HG03159 (cell line): ENCODE results near the gene CRTC1.

Experiments
- ATAC-seq: cut with Tn5 transposase; IDR thresholded peaks from one replicate; pipeline ENCODE4 v1.9.1; 2021; ENCODE audit warnings: mild to moderate bottlenecking, moderate library complexity; ENCODE audit not compliant: unreplicated experiment

Gene CRTC1, protein sequence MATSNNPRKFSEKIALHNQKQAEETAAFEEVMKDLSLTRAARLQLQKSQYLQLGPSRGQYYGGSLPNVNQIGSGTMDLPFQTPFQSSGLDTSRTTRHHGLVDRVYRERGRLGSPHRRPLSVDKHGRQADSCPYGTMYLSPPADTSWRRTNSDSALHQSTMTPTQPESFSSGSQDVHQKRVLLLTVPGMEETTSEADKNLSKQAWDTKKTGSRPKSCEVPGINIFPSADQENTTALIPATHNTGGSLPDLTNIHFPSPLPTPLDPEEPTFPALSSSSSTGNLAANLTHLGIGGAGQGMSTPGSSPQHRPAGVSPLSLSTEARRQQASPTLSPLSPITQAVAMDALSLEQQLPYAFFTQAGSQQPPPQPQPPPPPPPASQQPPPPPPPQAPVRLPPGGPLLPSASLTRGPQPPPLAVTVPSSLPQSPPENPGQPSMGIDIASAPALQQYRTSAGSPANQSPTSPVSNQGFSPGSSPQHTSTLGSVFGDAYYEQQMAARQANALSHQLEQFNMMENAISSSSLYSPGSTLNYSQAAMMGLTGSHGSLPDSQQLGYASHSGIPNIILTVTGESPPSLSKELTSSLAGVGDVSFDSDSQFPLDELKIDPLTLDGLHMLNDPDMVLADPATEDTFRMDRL

DNA sequence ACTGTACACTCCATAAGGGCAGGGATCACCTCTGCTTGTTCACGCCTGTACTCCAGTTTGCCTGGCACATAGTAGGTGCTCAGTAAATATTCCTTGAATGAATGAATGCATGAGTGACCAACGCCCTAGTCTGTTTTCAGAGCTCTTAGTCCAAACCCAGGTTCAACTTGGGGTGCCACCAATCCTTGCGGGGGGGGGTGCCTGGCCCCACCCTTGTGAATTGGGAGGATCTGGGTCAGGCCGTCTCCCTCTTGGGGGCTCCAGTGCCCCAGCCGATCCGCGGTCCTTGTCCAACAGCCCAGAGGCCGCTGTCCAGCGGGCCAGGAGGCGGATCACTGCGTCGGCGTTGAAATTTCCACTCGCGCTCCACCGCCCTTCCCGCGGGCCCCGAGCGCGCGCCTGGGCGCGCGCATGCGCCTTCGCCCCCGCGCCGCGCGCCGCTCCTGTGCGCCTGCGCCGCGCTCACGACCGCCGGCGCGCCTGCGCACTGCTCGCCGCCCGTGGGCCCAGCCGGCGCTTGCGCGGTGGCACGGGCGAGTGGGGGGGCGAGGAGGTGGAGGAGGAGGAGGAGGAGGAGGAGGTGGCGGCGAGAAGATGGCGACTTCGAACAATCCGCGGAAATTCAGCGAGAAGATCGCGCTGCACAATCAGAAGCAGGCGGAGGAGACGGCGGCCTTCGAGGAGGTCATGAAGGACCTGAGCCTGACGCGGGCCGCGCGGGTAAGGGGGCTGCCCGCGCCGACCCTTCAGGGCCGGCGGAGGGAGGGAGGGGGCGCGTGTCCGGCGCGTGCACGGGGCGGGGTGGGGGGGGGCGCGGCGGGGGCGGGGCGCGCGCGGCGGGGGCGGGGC, at the start of gene CRTC1:
Gene CRTC1, plus strand, starts transcription at position 572 of the 849 bp plus-strand sequence. Its CDS starts 23 bp downstream, at position 595.
- ATAC-seq, result peak; percentile 65

DNA sequence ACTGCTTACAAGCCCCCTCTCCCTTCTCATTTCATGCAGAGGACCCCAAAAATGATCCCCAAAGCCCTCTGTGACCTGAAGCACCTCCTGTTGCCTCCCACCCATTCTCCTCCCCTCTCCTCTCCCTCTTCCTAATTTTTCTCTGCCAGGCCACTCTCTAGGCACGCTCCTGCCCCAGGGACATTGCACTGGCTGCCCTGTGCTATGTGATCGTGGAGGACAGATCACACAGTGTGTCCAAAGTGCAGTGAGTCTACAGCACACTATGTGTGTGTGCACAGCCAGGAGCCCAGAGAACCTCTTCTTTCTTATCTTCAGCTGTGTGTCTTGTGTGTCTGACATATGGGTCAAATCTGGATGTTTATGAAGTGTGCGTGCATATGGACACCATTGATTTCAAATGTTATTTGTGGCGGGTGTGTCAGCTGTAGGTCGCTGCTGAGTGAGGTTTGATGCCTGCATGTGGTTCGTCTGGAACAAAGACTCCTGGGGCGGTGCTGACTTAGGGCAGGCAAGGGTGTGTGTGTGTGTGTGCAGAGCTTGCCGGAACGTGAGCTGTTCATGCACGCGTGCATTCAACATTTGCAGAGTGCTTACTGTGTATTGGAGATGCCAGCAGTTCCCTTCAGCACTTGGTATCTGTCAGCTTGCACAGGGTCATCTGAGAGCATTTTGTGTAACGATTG, 48.7 kb upstream of the CRTC1 start:
- no peak for ATAC-seq

DNA sequence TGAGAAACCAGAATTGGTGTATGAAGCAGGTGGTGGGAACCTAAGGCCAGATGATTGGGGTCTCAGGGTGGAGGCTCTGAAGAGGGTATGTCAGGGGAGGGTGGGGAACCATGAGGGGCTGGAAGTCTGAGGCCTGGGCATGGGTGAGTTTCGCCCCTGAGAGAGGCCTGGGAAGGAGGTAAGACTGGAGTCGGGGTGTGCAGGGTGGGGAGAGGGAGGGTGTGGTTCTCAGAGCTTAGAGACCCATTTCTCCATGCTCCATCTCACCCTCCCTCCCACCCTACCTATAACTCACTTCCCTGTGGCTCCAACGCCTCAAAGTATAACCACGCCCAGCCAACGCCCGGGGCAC, 47.7 kb upstream of the CRTC1 start:
- no peak for ATAC-seq

DNA sequence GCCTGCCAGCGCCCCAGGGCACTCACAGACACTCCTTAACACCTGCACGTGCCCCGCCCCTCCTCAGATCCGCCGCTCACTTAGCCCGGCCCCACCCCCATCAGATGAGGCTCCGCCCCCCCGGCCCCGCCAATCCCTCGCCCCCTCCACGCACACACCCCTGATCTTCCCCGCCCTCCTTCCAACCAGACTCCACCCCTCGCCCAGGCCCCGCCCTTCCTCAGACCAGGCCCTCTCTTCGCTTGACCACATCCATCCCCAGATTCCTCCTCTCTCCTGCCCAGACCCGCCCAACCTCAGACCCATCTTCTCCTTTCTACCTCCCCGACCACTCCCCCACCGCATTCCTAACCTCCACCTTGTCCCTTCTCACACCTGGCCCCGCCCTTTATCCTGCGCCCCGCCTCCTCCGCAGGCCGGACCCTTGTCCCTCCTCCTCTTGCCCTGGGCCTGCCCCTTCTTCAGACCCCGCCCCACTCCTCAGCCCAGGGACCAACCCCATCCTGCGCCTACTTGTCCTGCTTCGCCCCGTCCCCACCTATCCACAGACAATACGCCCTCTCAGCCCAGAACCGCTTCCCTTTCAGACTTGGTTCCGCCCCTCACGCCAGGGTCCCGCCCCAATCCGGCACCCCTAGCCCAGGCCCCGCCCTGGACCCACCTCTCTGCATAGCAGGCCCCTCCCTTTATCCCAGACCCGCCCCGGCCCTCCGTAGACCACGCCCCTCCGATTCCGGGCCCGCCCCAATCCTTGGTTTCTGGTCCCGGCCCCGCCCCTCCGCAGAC, 47.1 kb upstream of the CRTC1 start:
- peak; percentile 82 for ATAC-seq

DNA sequence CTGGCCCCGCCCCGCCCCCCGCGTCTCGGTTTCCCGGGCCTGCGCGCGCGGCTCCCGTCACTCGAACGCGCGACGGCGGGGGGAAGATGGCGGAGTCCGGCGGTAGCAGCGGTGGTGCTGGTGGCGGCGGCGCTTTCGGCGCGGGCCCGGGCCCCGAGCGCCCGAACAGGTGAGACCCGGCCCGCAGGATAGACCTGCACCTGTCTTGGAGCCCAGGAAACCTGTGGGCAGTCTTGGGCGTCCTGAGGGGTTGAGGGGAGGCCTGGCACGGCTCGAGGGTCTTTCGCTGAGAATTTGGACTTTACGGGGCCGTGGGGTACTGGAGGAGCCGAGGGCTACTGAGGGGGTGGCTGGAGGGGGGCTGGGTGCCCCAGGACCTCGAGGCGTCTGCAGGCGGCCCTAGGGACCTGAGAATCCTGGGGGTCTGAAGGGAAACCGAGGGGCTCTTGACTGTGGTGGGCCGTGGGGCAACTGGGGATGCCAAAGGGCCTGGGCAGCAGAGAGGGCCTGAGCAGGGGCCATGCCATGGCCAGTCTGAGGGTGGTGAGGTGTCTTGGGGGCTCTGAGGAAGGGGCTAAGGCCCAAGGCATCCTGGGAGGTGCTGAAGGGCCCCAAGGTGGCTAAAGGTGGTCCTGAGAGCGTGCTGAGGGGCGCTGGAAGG, 46.4 kb upstream of the CRTC1 start, which contains the start of gene KLHL26:
Gene KLHL26, plus strand, starts transcription at position 60 of the 661 bp plus-strand sequence. Its CDS starts 27 bp downstream, at position 87.
- ATAC-seq, result no peak

DNA sequence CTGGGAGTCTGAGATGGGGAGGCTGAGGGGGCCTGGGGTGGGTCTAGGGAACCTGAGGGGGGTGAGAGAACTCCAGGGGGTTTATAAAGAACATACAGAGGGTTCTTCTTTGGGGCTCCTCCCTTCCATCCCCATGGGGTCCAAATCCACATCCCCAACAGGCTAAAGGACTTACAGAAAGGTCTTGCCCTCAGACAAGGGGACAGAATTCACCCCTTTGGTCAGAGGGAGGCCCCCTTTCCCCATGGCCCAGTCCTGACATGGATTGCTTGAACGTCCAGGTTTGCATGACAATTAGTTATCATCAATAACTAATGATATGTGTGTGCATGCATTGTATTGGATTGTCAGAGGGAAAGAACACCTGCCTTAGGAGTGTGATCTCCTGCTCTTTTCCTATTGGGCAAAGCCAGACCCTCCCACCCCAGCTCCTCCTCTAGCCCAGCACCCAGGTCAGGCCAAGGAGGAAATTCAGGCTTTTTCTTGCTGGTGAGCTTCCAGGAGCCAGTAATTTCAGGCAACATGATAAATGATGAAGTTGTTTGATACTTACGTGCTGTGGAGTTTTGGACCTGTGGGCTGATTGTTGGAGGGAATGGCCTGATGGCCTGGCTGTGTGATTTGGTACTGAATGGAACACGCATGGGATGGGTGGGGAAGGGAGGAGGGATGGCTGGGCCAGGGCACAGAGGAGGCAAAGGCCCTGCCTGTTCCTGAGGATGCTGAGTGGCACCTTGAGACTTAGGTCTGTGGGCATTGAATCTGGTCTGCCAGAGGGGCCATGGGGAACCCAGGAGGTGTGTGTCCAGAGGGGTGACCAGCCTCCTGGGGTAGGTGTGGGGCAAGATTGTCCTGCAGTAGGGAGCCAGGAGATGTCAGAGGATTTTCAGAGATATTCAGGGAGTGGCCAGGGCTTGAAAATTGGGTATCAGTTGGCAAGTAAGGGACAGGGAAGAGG, 45.5 kb upstream of the CRTC1 start:
- no peak for ATAC-seq

DNA sequence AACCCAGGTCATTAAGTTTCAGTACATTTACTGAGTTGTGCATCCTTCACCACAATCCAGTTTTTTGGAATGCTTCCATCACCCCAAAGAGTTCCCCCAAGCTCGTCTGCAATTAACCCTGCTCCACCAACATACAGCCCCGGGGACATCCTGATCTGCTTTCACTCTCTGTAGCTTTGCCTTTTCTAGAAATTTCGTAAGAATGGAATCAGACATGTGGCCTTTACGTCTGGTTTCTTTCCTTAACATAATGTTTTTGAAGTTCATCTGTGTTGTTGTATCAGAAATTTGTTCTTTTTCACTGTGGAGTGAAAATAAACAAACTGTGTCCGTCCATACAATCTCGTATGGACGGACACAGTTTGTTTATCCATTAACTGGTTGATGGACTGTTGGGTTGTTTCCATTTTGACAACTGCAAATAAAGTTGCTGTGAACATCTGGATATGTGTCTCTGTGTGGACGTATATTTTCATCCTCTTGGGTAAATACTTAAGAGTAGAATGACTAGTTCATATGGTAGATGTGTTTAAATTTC, 43.7 kb upstream of the CRTC1 start:
- no peak for ATAC-seq

DNA sequence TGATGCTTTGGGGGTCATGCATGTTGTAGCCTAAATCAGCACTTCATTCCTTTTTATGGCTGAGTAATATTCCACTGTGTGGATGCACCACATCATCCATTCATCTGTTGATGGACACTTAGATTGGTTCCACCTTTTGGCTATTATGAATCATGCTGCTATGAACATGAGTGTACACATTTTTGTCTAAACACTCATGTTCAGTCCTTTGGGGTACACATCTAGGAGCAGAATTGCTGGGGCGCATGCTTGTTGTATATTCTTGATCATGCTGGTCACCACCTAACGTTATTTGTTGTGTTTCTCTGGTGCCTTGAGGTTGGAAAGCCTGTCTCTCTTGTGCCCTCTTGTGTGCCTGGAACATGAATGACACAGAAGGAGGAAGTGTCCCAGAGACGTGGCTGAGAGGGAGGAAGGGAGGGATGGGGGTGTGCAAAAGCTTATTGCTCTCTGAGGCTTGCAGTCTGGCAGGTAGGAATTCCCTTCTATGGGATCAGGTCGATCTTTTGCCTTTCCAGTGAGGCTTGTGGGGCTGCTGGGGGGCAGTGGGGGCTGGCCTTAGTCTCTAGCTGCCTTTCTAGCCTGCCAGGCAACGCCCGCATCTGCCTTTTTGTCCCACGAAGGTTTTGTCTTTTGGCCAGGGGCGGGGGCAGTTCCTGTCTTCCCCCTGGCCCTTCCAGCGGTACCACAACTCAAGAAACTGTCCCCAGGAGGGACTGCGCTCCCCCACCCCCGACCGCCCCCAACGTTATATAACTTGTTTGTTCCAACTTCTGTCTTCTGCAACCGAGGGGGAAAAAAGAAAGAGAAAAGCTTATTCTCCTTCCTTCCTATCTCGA, 39.1 kb upstream of the CRTC1 start:
- ATAC-seq, result no peak

DNA sequence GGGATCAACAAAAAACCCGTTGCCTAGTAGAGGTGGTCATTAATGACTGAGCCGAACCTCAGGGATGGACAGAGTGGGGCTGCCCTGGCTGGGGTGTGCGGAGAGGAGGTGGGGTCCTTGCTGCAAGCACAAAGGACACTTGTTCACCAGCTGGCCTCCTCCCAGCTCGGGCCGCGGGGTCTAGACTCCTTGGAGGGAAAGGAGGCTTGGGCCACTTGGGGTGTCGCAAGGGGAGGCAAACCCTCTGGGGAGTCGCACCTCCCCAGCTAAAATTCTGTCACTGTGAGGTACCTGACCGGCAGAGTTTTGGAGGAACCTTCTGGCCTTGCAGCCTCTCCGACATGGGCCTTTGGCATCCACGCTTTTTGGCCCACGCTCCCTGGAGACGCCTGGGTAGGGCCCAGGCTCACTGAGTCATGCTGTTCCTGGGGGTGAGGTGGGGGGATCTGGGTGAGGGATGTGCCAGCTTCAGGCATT, 38.4 kb upstream of the CRTC1 start:
- ATAC-seq, result no peak

DNA sequence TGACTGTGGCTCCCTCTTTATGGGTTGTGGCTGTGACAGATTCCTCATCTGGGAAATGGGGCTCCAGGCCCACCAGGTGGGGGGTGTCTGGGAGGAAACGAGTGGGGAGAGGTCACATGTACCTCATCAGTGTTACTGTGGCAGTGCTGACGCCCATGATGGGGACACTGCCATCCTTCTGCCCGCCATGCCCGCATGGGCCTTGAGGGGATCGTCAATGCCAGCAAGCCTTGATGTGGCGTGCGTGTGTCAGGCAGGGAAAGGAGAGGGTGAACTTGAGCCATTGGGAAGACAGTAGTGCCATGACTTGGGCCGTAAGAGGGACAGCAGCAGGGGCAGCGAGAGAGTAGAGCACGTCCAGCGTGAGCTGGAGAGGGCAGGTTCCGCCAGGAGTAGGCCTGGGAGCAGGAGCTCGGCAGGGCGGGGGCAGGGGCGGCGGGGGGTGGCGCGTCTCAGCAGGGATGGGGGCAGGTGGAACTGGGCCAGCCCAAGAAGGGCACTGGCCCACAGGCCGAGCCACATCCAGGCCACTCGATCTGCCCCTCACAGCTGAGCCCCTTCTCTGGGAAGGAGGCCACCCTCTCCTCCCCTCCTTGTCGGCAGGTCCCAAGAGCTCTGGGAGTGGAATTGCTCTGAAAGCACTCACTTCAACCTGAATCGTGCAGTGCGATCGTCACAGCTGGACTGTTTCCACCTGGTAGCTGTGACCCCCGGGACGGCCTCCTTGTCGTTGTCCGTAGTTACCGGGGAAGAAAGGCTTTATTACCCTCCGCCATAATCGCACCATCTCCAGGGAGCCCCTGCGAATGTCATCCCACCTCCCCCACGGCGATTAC, 36.7 kb upstream of the CRTC1 start:
- ATAC-seq, result no peak

DNA sequence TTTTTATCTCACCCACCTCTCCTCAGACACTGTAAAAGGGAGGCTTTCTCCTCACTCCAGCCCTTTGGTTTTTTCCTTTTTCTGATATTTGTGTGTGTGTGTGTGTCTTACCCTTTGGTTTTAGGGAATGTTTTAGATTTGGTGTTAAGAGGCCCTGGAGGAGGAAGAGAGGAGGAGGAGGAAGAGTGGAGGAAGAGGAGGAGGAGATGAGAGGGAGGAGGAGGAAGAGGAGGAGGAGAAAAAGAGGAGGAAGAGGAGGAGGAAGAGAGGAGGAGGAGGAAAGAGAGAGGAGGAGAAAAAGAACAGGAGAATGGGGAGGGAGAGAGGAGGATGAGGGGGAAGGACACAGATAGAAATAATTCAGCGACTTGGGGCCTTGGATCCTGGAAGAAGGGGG, 36.1 kb upstream of the CRTC1 start:
- ATAC-seq, result no peak

DNA sequence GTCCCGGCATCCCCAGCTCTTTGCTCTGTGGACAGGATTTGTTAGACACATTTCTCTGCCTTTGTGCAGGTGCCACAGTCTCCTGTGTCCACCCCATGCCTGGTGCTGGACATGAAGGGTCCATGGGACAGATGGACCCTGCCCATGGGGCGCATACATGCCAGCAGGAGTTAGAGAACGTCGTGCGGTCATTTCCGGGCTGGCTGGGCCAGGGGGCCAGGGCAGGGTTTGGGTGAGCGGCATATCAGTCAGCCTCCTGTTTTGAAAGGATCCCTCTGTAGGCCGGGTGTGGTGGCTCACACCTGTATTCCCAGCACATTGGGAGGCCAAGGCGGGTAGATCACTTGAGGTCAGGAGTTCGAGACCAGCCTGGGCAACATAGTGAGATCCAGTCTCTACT, 35.7 kb upstream of the CRTC1 start:
- ATAC-seq, result no peak

DNA sequence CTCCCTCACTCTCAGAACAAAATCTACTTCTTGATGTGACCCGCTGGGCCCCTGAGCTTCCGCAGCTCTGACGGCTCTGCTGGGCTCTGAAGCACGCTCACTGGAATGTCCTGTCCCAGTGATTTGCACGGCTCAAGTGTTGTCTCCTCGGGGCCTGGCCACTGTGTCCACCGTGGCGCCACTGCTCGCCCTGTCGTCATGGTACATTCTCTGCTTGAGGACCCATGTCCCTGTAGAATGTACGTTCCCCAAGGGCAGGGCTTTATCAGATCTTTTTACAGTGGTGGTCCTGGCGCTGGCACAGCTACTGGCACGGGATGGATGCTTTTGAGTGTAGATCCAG, 34.5 kb upstream of the CRTC1 start:
- no peak for ATAC-seq

DNA sequence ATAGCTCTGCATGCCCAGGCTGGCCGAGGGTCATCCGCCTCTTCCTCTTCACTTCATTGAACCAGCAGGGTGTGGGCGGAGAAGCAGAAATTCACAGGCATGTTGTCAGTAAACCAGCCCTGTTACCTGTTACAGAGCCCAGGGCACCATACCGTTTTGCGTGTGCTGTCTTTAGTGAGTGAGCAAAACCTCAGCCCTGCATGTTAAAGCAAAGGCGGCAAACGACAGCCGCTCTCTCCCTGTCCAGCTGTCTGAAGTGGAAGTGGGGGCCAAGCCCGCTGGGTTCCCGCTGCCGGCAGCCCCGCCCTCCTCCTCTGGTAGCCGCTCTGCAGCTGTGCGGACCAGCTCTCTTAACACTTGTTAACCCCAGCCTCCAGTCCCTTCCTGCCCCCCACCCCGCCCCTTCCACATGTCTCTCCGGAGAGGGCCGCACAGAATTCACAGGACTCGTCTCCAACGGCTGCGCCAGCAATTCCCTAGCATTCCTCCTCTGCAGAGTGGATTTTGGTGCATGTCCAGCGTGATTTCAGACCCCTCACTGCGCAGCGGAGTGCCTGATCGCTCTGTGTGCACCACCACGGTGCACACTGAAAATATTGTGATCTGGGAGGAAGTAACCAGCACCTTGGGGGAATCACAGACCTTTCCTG, 34.0 kb upstream of the CRTC1 start:
- no peak for ATAC-seq

DNA sequence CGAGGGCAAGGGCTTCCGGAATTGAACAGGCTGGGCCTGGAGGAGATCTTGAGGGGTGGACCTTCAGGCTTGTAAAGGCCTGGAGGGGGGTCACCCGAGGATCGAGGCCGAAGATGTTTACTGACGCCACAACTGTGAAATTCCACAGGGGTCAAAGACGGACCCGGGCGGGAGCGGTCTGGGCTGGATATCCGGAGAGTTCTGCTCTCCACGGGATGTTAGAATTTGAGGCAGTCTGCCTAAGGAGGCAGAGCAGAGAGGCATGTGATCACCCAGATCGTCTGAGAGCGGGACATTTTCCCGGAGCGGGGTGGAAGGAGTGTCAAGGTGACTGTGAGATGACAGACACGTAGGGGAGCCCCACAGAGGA, 33.5 kb upstream of the CRTC1 start:
- ATAC-seq, result no peak

DNA sequence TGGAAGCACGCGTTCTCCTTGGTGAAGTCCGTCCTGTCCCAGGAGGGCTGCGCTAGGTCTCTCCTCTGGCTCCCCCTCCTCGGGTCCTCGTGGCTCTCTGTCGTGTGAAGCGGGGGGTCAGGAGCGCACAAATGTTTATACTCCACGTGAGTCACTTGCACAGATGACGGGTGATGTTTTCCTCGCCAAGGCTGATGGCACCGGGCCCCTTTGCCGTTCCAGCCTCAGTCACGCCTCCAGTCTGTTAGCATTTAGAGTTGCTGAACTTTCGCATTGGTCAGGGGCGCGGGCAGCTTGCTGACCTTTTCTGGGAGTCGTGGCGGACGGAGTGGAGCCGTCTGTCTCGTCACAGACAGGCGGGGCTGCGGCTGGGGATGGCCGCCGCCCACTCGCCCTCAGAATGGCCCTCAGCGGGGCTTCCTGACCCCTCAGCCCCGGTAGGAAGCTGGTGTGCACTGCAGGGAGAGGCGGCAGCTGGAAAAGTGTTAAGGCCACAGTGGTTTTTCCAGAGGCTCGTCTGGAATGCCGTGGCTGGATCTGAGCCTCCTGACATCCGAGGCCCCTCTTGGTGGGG, 32.9 kb upstream of the CRTC1 start:
- ATAC-seq, result no peak
